ENCODE results near the gene MRPL58. TPM values are rescaled to one million over a fixed set of nuclear protein-coding genes. Genes with fewer than 3 reads are reported as not detected.

Gene MRPL58
- total RNA-seq, 2 donors from 2014 or later = 16.9 TPM; not detected in 1

GRCh38 chr17:75001915-75002843 is 10.3 kb upstream of the MRPL58 start:
- no peak overlapping the region for H3K27ac ChIP-seq
- ATAC-seq = no peak
- 83 to 84% methylated on average over 9 to 15 of the region's 15 CpGs for WGBS, 2 donors
- no peak overlapping the region for H3K4me3 ChIP-seq
- intact Hi-C loops (cut with DNase I) = no loop called here
- DNase-seq = no peak
- no peaks in the 10 kb centered on the region for H3K27me3 ChIP-seq
- TF ChIP-seq POLR2A (IDR thresholded peaks at IDR 0.05) = no peak
- TF ChIP-seq CTCF (IDR thresholded peaks at IDR 0.05) = no peak
- H3K36me3 ChIP-seq (replicated peaks in 1 of 2; ENCODE audit: insufficient read depth in 1 of 2, low read depth in 2 of 2) = no peaks in the 10 kb centered on the region
- H3K4me1 ChIP-seq = no peaks in the 10 kb centered on the region
- H3K9me3 ChIP-seq = no peaks in the 10 kb centered on the region

DNA sequence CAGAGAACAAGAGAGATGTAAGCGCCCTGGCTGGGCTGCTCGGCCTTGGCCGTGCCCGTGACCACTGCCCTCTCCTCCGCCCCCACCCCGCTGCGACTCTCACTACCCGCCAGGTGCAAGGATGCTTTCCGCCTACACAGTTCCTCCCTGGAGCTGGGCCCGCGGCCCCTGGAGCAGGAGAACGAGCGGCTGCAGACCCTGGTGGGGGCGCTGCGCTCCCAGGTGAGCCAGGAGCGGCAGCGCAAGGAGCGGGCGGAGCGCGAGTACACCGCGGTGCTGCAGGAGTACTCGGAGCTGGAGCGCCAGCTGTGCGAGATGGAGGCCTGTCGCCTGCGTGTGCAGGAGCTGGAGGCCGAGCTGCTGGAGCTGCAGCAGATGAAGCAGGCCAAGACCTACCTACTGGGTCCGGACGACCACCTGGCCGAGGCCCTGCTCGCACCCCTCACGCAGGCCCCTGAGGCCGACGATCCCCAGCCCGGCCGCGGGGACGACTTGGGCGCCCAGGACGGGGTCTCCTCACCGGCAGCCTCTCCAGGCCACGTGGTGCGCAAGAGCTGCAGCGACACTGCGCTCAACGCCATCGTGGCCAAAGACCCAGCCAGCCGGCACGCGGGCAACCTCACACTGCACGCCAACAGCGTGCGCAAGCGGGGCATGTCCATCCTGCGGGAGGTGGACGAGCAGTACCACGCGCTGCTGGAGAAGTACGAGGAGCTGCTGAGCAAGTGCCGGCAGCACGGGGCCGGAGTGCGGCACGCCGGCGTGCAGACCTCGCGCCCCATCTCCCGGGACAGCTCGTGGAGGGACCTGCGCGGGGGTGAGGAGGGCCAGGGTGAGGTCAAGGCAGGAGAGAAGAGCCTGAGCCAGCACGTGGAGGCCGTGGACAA is 9.2 kb upstream of the MRPL58 start:
- Histone ChIP-seq H3K36me3 (replicated peaks in 1 of 2; ENCODE audit: insufficient read depth in 1 of 2, low read depth in 2 of 2) (no peaks in the 10 kb centered on the region), H3K27ac (no peak overlapping the region), H3K4me3 (no peak overlapping the region), H3K4me1 (no peaks in the 10 kb centered on the region), H3K27me3 (no peaks in the 10 kb centered on the region), H3K9me3 (no peaks in the 10 kb centered on the region)
- intact Hi-C loops (cut with DNase I) = no loop called here
- TF ChIP-seq CTCF (IDR thresholded peaks at IDR 0.05) (no peak), POLR2A (IDR thresholded peaks at IDR 0.05) (no peak)
- ATAC-seq (no peak), DNase-seq (no peak)
- WGBS, 2 donors = 77 to 84% methylated on average over 26 to 63 of the region's 76 CpGs

DNA sequence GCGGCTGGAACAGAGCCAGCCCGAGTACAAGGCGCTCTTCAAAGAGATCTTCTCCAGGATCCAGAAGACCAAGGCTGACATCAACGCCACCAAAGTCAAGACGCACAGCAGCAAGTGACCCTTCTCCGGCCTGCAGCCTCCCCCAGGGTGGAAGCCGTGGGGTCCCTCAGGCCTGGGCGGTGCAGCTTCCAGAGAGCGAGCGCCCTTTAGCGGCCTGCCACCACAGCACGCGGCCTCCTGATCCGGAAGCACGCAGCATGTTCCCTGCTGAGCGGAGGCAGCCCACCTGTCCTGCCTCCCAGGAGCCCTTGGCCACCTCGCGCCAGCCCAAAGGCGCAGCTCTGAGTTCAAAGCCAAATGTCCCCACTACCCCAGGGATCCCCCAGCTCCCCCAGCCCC is 8.5 kb upstream of the MRPL58 start:
- no peaks in the 10 kb centered on the region for H3K36me3 ChIP-seq (replicated peaks in 1 of 2; ENCODE audit: insufficient read depth in 1 of 2, low read depth in 2 of 2)
- intact Hi-C loops (cut with DNase I) = no loop called here
- WGBS, 2 donors = 92 to 95% methylated on average over 13 to 18 of the region's 19 CpGs
- H3K4me3 ChIP-seq = no peak overlapping the region
- H3K27ac ChIP-seq = no peak overlapping the region
- H3K27me3 ChIP-seq = no peaks in the 10 kb centered on the region
- H3K9me3 ChIP-seq = no peaks in the 10 kb centered on the region
- TF ChIP-seq POLR2A (IDR thresholded peaks at IDR 0.05) = no peak
- TF ChIP-seq CTCF (IDR thresholded peaks at IDR 0.05) = no peak
- no peak for ATAC-seq
- DNase-seq = no peak
- H3K4me1 ChIP-seq = no peaks in the 10 kb centered on the region

GRCh38 chr17:75004371-75004770 is 8.1 kb upstream of the MRPL58 start:
- no peak for DNase-seq
- Histone ChIP-seq H3K9me3 (no peaks in the 10 kb centered on the region), H3K27ac (no peak overlapping the region), H3K4me3 (no peak overlapping the region), H3K4me1 (no peaks in the 10 kb centered on the region), H3K27me3 (no peaks in the 10 kb centered on the region), H3K36me3 (replicated peaks in 1 of 2; ENCODE audit: insufficient read depth in 1 of 2, low read depth in 2 of 2) (no peaks in the 10 kb centered on the region)
- intact Hi-C loops (cut with DNase I) = no loop called here
- TF ChIP-seq CTCF (IDR thresholded peaks at IDR 0.05) = no peak
- no peak for TF ChIP-seq POLR2A (IDR thresholded peaks at IDR 0.05)
- 92 to 100% methylated on average over 1 to 2 of the region's 3 CpGs for WGBS, 2 donors
- no peak for ATAC-seq

All from body of pancreas (tissue), 4 donors.